ENCODE measurements around the gene CHD5. TPM values are rescaled to one million over a fixed set of nuclear protein-coding genes. Genes with fewer than 3 reads are reported as not detected.

The CHD5 gene
- total and polyA plus RNA-seq, 4 donors, result 0.10 to 0.55 (median 0.31) TPM

DNA sequence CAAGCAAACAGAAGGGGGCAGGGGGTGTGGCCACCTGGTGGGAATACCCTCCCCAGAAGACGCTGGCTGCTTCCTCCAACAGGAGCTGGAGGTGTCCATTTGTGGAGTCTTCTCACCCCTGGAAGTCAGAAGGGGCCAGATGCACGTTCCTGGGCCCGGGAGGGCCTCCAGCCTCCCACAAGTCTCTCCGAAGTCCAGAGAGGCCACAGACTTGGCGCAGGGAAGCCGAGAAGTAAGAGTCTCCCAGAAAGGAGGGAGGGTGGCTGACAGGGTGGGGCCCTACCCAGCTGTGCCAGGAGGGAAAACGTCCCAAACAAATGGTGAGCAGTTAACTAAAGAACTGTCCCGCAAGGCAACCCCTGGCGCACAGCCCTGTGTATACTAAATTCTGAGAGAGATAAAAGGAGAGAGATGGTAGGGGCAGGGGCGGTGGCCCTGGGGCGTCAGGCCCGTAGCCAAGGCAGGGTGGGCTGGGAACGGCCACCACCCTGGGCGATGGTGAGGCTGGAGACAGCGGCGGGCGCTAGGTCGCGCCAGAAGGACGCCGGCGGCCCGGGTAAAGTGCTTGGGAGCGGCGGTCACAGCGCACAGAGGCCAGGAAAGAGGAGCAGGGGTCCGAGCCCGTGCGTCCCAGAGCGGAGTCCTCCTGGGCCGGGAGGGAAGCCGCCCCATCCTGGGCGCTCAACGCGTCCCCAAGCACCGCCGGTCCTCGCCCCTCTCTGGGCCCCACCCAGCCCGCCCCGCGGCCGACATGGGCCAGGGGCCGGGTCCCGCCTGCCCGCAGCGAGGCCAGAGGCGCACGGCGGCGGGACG, 1.2 kb downstream of the CHD5 start:
- WGBS, 2 donors, result 3 to 7% methylated on average over 26 to 51 of the region's 51 CpGs
- TF ChIP-seq, protein P1, sequence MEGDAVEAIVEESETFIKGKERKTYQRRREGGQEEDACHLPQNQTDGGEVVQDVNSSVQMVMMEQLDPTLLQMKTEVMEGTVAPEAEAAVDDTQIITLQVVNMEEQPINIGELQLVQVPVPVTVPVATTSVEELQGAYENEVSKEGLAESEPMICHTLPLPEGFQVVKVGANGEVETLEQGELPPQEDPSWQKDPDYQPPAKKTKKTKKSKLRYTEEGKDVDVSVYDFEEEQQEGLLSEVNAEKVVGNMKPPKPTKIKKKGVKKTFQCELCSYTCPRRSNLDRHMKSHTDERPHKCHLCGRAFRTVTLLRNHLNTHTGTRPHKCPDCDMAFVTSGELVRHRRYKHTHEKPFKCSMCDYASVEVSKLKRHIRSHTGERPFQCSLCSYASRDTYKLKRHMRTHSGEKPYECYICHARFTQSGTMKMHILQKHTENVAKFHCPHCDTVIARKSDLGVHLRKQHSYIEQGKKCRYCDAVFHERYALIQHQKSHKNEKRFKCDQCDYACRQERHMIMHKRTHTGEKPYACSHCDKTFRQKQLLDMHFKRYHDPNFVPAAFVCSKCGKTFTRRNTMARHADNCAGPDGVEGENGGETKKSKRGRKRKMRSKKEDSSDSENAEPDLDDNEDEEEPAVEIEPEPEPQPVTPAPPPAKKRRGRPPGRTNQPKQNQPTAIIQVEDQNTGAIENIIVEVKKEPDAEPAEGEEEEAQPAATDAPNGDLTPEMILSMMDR (IDR thresholded peaks at IDR 0.05; ENCODE audit: control extremely low read depth, extremely low read depth), result no peak
- Histone ChIP-seq H3K36me3 (ENCODE audit: control insufficient read depth in 4 of 4, insufficient read depth in 4 of 4, low read length in 4 of 4) (no peaks in the 10 kb centered on the region), H3K27ac (ENCODE audit: low read depth in 1 of 2, low read length in 1 of 2) (no peak overlapping the region), H3K4me3 (no peak overlapping the region), H3K9me3 (ENCODE audit: control insufficient read depth in 4 of 4, insufficient read depth in 3 of 4, low read length in 3 of 4) (peaks cover 0 to 6% (median 0%) of the 10 kb centered on the region in 4 donors), H3K27me3 (ENCODE audit: control insufficient read depth in 3 of 3, insufficient read depth in 3 of 3, low read length in 2 of 3) (peaks cover 10 to 53% (median 29%) of the 10 kb centered on the region in 3 donors), H3K4me1 (ENCODE audit: control insufficient read depth in 5 of 5, insufficient read depth in 5 of 5, low read length in 5 of 5) (peaks cover 0 to 15% (median 0%) of the 10 kb centered on the region in 5 donors), H3K9ac (ENCODE audit: insufficient read depth in 1 of 2, low read length in 2 of 2) (no peak overlapping the region)
- no peak for ATAC-seq (ENCODE audit: insufficient read depth, low FRiP score)
- DNase-seq, result no peak

DNA sequence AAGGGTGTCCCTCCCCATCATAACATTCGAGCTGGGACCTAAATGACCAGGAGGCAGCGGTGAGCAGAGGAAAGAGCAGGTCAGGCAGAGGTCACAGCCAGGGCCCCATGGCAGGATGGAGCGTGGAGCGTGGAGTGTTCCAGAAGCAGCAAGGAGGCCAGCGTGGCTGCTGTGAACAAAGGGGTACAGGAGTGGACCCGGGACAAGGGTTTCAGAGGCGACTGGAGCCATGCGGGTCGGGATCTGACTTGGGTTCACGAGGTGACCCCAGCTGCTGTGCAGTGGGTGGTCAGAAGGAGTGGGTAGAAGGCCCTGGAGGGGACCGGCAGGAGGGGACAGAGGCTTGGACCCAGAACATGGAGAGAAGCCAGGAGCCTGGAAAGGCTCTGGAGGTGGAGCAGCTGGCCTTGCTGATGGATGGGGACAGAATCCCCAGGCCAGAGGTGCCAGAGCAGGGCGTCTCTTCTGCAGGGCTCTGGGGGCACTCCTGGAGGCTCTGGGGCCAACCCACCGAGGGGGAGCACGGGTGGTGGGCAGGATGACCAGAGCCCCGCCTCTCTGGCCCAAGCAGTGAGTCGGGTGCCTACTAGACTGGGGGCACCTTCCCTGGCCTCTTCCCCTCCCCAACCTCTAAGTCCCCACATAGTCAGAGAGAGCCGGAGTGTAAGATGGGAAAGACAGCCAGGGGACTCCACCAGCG, 2.3 kb downstream of the CHD5 start:
- Histone ChIP-seq H3K4me1 (ENCODE audit: control insufficient read depth in 5 of 5, insufficient read depth in 5 of 5, low read length in 5 of 5) (peaks cover 0 to 15% (median 0%) of the 10 kb centered on the region in 5 donors), H3K27ac (ENCODE audit: low read depth in 1 of 2, low read length in 1 of 2) (no peak overlapping the region), H3K9ac (ENCODE audit: insufficient read depth in 1 of 2, low read length in 2 of 2) (no peak overlapping the region), H3K36me3 (ENCODE audit: control insufficient read depth in 4 of 4, insufficient read depth in 4 of 4, low read length in 4 of 4) (no peaks in the 10 kb centered on the region), H3K4me3 (no peak overlapping the region), H3K27me3 (ENCODE audit: control insufficient read depth in 3 of 3, insufficient read depth in 3 of 3, low read length in 2 of 3) (peaks cover 10 to 53% (median 29%) of the 10 kb centered on the region in 3 donors), H3K9me3 (ENCODE audit: control insufficient read depth in 4 of 4, insufficient read depth in 3 of 4, low read length in 3 of 4) (peaks cover 0 to 6% (median 0%) of the 10 kb centered on the region in 4 donors)
- DNase-seq (no peak), ATAC-seq (ENCODE audit: insufficient read depth, low FRiP score) (no peak)
- TF ChIP-seq, protein P1 (IDR thresholded peaks at IDR 0.05; ENCODE audit: control extremely low read depth, extremely low read depth), result no peak
- 72 to 80% methylated on average over 17 to 18 of the region's 18 CpGs for WGBS, 2 donors

DNA sequence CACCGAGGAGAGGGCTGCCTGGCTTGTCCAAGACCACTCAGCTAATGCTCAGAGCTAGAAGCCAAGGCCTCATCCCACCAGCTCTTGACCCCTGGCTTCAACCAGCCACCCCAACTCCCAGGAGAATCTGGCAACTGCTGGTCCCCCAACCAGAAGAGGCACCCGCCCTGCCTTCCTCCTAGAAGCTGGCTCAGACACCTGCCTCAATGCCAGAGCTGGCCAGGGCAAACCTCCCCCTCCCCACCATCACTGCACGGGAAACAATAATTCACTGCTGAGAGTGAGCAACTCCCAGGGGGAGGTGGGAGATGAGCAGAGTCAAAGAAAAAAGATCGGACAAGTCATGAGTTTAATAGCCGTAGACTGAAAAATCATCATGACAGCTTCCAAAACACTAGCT, 3.3 kb downstream of the CHD5 start:
- no peak for DNase-seq
- WGBS, 2 donors, result 74 to 82% methylated on average over 5 of the region's 5 CpGs

More for the DNA sequence above, 3.3 kb downstream of the CHD5 start:
- no peak for ATAC-seq (ENCODE audit: insufficient read depth, low FRiP score)
- Histone ChIP-seq H3K36me3 (ENCODE audit: control insufficient read depth in 4 of 4, insufficient read depth in 4 of 4, low read length in 4 of 4) (no peaks in the 10 kb centered on the region), H3K27me3 (ENCODE audit: control insufficient read depth in 3 of 3, insufficient read depth in 3 of 3, low read length in 2 of 3) (peaks cover 10 to 52% (median 26%) of the 10 kb centered on the region in 3 donors), H3K27ac (ENCODE audit: low read depth in 1 of 2, low read length in 1 of 2) (no peak overlapping the region), H3K4me1 (ENCODE audit: control insufficient read depth in 5 of 5, insufficient read depth in 5 of 5, low read length in 5 of 5) (peaks cover 0 to 15% (median 0%) of the 10 kb centered on the region in 5 donors), H3K9ac (ENCODE audit: insufficient read depth in 1 of 2, low read length in 2 of 2) (no peak overlapping the region), H3K4me3 (no peak overlapping the region), H3K9me3 (ENCODE audit: control insufficient read depth in 4 of 4, insufficient read depth in 3 of 4, low read length in 3 of 4) (peaks cover 0 to 6% (median 0%) of the 10 kb centered on the region in 4 donors)
- TF ChIP-seq, protein P1 (IDR thresholded peaks at IDR 0.05; ENCODE audit: control extremely low read depth, extremely low read depth), result no peak

Measured in lung (tissue), 12 donors.